ENCODE data around the gene VCAM1. TPM values are rescaled to one million over a fixed set of nuclear protein-coding genes. Genes with fewer than 3 reads are reported as not detected.

Gene VCAM1
- total RNA-seq, 1 donor from 2014 or later, result 9.8 TPM

- intact Hi-C loops (cut with DNase I), result no loop called here
- peaks cover 0 to 18% of the 10 kb centered on the region in 2 donors for H3K4me1 ChIP-seq
- no peak for DNase-seq (ENCODE audit: low spot score in 2 of 2)
- H3K36me3 ChIP-seq, result no peaks in the 10 kb centered on the region
- H3K9me3 ChIP-seq, result no peaks in the 10 kb centered on the region
- H3K27me3 ChIP-seq, result no peaks in the 10 kb centered on the region
- no peak overlapping the region for H3K27ac ChIP-seq
- H3K4me3 ChIP-seq, result no peak overlapping the region
- TF ChIP-seq CTCF (IDR thresholded peaks at IDR 0.05), result no peak
These were observed 16.8 kb downstream of the VCAM1 start for GRCh38 chr1:100736324-100736723.

- no peak for TF ChIP-seq CTCF (IDR thresholded peaks at IDR 0.05)
- no peak for DNase-seq (ENCODE audit: low spot score in 2 of 2)
- Histone ChIP-seq H3K9me3 (no peaks in the 10 kb centered on the region), H3K27me3 (no peaks in the 10 kb centered on the region), H3K4me1 (peaks cover 0 to 18% of the 10 kb centered on the region in 2 donors), H3K27ac (no peak overlapping the region), H3K4me3 (no peak overlapping the region), H3K36me3 (no peaks in the 10 kb centered on the region)
- intact Hi-C loops (cut with DNase I), result no loop called here
These were observed 17.2 kb downstream of the VCAM1 start for GRCh38 chr1:100736746-100737145.

- Histone ChIP-seq H3K9me3 (no peaks in the 10 kb centered on the region), H3K27me3 (no peaks in the 10 kb centered on the region), H3K4me3 (no peak overlapping the region), H3K4me1 (no peaks in the 10 kb centered on the region), H3K36me3 (no peaks in the 10 kb centered on the region), H3K27ac (no peak overlapping the region)
- TF ChIP-seq CTCF (IDR thresholded peaks at IDR 0.05), result no peak
- intact Hi-C loops (cut with DNase I), result no loop called here
- DNase-seq (ENCODE audit: low spot score in 2 of 2), result no peak
These were observed 27.0 kb downstream of the VCAM1 start for GRCh38 chr1:100746542-100746932.

GRCh38 chr1:100747771-100748170, 28.2 kb downstream of the VCAM1 start:
- no peak for DNase-seq (ENCODE audit: low spot score in 2 of 2)
- Histone ChIP-seq H3K4me1 (no peaks in the 10 kb centered on the region), H3K27me3 (no peaks in the 10 kb centered on the region), H3K4me3 (no peak overlapping the region), H3K9me3 (no peaks in the 10 kb centered on the region), H3K36me3 (no peaks in the 10 kb centered on the region), H3K27ac (no peak overlapping the region)
- intact Hi-C loops (cut with DNase I), result no loop called here
- TF ChIP-seq CTCF (IDR thresholded peaks at IDR 0.05), result no peak

GRCh38 chr1:100750005-100750885, 30.7 kb downstream of the VCAM1 start:
- DNase-seq (ENCODE audit: low spot score in 2 of 2), result no peak
- Histone ChIP-seq H3K9me3 (no peaks in the 10 kb centered on the region), H3K4me3 (no peak overlapping the region), H3K4me1 (no peaks in the 10 kb centered on the region), H3K36me3 (no peaks in the 10 kb centered on the region), H3K27me3 (no peaks in the 10 kb centered on the region), H3K27ac (no peak overlapping the region)
- no peak for TF ChIP-seq CTCF (IDR thresholded peaks at IDR 0.05)
- intact Hi-C loops (cut with DNase I), result no loop called here

Measured in ascending aorta (tissue), 2 donors.